BE2C (cell line): ENCODE data around the gene MAGI1.

ENCODE experiments used
- DNase-seq: peaks from one replicate; pipeline ENCODE4 v3.0.0-alpha.2; 2020
- H3K27me3 ChIP-seq: fragments of 250-450 bp; sonication (Bioruptor Pico); 2 replicates; pipeline ENCODE4 v1.5.1; 2020; ENCODE audit warnings: mild to moderate bottlenecking
- H3K36me3 ChIP-seq: fragments of 250-450 bp; sonication (Bioruptor Pico); 2 replicates; pipeline ENCODE4 v1.5.1; 2020; ENCODE audit warnings: mild to moderate bottlenecking
- H3K4me1 ChIP-seq: fragments of 250-450 bp; sonication (Bioruptor Pico); 2 replicates; pipeline ENCODE4 v1.5.1; 2020
- H3K4me3 ChIP-seq: 2 replicates; pipeline ENCODE4 v1.5.1; 2011; ENCODE audit warnings: low read depth, low read length
- H3K9me3 ChIP-seq: fragments of 250-450 bp; sonication (Bioruptor Pico); 2 replicates; pipeline ENCODE4 v1.5.1; 2020
- TF ChIP-seq, protein P1 (sequence below): IDR thresholded peaks from 2 replicates; pipeline ENCODE4 v1.5.1; 2012; ENCODE audit warnings: mild to moderate bottlenecking, low read depth, low read length

Gene MAGI1

GRCh38 chr3:65971293-65972252, 67.1 kb downstream of the MAGI1 start:
- H3K36me3 ChIP-seq: no peaks in the 10 kb centered on the region
- no peaks in the 10 kb centered on the region for H3K4me1 ChIP-seq
- no peak for DNase-seq
- H3K4me3 ChIP-seq: no peak overlapping the region
- H3K27me3 ChIP-seq: no peaks in the 10 kb centered on the region
- H3K9me3 ChIP-seq: no peaks in the 10 kb centered on the region
- TF ChIP-seq, protein P1, sequence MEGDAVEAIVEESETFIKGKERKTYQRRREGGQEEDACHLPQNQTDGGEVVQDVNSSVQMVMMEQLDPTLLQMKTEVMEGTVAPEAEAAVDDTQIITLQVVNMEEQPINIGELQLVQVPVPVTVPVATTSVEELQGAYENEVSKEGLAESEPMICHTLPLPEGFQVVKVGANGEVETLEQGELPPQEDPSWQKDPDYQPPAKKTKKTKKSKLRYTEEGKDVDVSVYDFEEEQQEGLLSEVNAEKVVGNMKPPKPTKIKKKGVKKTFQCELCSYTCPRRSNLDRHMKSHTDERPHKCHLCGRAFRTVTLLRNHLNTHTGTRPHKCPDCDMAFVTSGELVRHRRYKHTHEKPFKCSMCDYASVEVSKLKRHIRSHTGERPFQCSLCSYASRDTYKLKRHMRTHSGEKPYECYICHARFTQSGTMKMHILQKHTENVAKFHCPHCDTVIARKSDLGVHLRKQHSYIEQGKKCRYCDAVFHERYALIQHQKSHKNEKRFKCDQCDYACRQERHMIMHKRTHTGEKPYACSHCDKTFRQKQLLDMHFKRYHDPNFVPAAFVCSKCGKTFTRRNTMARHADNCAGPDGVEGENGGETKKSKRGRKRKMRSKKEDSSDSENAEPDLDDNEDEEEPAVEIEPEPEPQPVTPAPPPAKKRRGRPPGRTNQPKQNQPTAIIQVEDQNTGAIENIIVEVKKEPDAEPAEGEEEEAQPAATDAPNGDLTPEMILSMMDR: no peak

DNA sequence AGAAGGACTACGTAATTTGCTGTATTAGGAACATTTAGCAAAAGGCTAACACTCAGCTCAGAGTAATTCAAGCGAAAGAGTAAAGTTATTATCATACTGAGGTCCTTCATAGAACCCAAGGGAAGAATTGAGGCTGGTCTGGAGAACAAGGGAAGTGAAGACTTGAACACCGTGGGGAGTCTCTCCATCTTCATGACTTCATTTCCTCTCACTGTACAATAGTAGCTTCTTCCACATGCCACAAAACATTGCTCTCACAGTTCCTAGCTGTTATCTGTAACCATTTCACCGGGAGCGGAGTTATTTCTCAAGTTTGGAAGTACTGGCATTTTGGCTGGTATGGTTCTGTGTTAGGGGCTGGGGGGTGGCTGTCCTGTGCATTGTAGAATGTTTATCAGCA, 69.7 kb downstream of the MAGI1 start:
- TF ChIP-seq, protein P1: no peak
- no peaks in the 10 kb centered on the region for H3K36me3 ChIP-seq
- no peak for DNase-seq
- H3K9me3 ChIP-seq: no peaks in the 10 kb centered on the region
- peaks cover 2% of the 10 kb centered on the region; the same call in 1 of the 2 replicates for H3K4me1 ChIP-seq
- no peaks in the 10 kb centered on the region for H3K27me3 ChIP-seq
- H3K4me3 ChIP-seq: no peak overlapping the region

DNA sequence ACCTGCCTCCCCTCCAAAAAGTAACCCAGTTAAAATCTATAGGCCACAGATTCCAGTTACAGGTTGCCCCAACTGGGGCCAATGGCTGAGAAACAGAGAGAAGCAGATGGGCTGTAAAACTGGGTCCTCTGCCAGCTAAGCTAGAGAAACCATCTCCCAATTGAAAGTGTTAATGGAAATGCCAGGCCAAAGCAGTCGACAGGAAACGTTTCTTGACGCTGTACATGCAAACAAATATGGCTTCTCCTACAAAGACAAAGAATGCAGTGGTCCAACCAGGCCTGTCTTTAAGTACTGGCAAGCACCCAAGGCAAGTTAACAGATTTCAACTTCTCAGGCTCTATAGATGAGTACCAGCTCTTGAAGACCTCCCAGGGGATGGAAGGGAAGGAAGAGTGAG, 71.3 kb downstream of the MAGI1 start:
- Histone ChIP-seq H3K4me3 (no peak overlapping the region), H3K9me3 (no peaks in the 10 kb centered on the region), H3K27me3 (no peaks in the 10 kb centered on the region), H3K36me3 (no peaks in the 10 kb centered on the region), H3K4me1 (peaks cover 4% of the 10 kb centered on the region; the same call in 1 of the 2 replicates)
- DNase-seq: no peak
- TF ChIP-seq, protein P1: no peak

DNA sequence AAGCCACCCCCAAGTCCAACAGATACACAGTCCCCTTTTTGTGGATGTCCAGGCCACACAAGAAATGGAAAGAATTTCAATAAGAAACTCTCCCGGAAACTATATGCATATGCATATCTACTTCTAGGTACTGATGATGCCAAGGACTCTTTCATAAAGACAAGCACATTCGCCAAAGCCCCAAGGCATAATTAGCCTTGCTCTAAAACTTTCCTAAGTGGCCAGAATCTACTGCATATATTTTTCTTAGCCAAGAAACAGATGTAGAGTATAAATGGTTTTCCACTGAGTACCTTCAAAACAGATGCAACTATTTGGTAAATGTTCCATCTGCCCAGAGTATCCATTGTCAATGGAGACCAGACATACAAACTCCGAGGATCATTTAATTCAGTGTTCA, 73.9 kb downstream of the MAGI1 start:
- Histone ChIP-seq H3K4me3 (no peak overlapping the region), H3K36me3 (no peaks in the 10 kb centered on the region), H3K4me1 (peaks cover 8% of the 10 kb centered on the region), H3K27me3 (no peaks in the 10 kb centered on the region), H3K9me3 (no peaks in the 10 kb centered on the region)
- DNase-seq: no peak
- TF ChIP-seq, protein P1: no peak

DNA sequence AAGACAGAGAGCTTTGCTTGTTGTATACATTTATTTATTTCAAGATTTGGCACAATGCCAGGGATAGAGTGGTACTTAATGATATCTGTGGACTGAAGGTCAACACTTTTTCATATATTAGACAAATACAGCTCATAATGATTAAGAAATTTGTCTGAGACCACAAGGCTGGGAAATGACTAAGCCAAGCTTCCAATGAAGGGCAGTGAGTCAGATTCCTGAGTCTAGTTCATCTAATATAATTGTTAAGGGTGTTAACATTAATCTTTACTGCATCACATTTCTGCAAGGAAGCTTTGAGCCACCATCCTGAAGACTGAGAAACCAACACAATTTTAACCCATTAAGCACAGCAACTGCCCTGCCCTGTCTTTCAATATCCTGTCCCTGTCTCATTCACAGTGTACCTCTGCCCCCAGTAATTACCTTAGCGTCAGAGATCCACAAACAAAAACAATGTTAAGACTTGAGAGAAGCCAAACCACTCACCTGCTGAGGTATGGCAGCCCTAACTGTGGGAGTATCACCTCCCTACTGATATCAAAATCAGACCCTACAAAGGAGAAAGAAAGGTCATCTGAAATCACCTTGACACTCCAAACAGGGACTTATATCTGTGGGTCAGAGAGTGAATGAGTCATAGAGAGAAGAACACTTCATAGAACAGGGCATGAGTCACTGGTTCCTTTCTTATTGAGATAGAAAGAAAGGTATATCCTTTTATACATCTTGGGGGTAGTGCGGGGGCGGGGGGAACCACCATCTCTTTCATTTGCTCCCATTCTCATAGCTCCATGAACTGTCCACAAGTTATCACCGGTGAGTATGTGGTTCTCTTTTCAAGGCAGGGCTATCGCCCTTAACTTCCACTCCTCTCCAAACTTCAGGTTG, 74.7 kb downstream of the MAGI1 start:
- no peaks in the 10 kb centered on the region for H3K36me3 ChIP-seq
- TF ChIP-seq, protein P1: no peak
- no peak overlapping the region for H3K4me3 ChIP-seq
- H3K27me3 ChIP-seq: no peaks in the 10 kb centered on the region
- no peak for DNase-seq
- H3K4me1 ChIP-seq: peaks cover 8% of the 10 kb centered on the region
- no peaks in the 10 kb centered on the region for H3K9me3 ChIP-seq
